HCT116 (cell line): ENCODE measurements around the gene KMT5C. TPM values are rescaled to one million over a fixed set of nuclear protein-coding genes. Genes with fewer than 3 reads are reported as not detected.

Source experiments
- ATAC-seq: fragments of 200-7000 bp; cut with Tn5 transposase; 2 replicates; pipeline ENCODE4 v1.9.1; 2020; ENCODE audit warnings: mild to moderate bottlenecking, moderate library complexity
- BruUV-seq: library from RNA; stranded (reverse); fragments of 400-500 nt; replicated peaks from 2 replicates; lab custom pipeline; 2021; lab: Mats Ljungman, UMichigan
- CTCF ChIA-PET: fragments of 300-600 bp; sonication (Branson Sonifier 250); formaldehyde crosslinking; loops from one replicate; lab custom pipeline; 2021; ENCODE audit warnings: antibody characterized with exemption; lab: Charles Lee
- POLR2A ChIA-PET: fragments of 300-600, 350-600 bp; sonication (Branson Sonifier 250); formaldehyde crosslinking; loops from one replicate; lab custom pipeline; 2021; ENCODE audit warnings: antibody characterized with exemption; lab: Charles Lee
- RAD21 ChIA-PET, 2 experiments: fragments of 300-600 bp; sonication (Branson Sonifier 250); formaldehyde crosslinking; loops; one replicate each; lab custom pipeline; 2023; ENCODE audit warnings: low total read pairs in 2 of 2; ENCODE audit not compliant: uncharacterized antibody in 2 of 2, unreplicated experiment in 2 of 2, low non-redundant PET in 1 of 2; lab: Charles Lee
- DNase-seq: peaks from one replicate; pipeline ENCODE4 v3.0.0-alpha.2; 2010; ENCODE audit warnings: low read depth, low spot score
- H2AFZ ChIP-seq: fragments of 200-600 bp; shearing (Covaris generic), sonication (generic); 2 replicates; pipeline ENCODE4 v1.6.1; 2017; ENCODE audit warnings: low read depth, mixed run types, mixed read lengths, antibody characterized with exemption, low read length; ENCODE audit not compliant: poor library complexity, severe bottlenecking
- H3K27ac ChIP-seq: 2 replicates; pipeline ENCODE4 v1.5.1; 2012; ENCODE audit warnings: low read depth, low read length
- H3K27me3 ChIP-seq: fragments of 200-600 bp; sonication (generic); 2 replicates; pipeline ENCODE4 v1.6.1; 2016; ENCODE audit warnings: mixed run types, low read length, mixed read lengths; ENCODE audit not compliant: insufficient read depth
- H3K36me3 ChIP-seq, 2 experiments: fragments of 200-500 bp in 1 of 2; fragments of 200-600 bp in 1 of 2; sonication (Bioruptor generic) in 1 of 2; sonication (generic) in 1 of 2; 2 replicates each; pipeline versions ENCODE4 v1.5.1 to v1.6.1; 2014 to 2016; ENCODE audit warnings: low read length in 2 of 2, inconsistent platforms in 1 of 2, mixed read lengths in 1 of 2, mixed run types in 1 of 2; ENCODE audit not compliant: insufficient read depth in 2 of 2, control insufficient read depth in 1 of 2
- H3K4me1 ChIP-seq, 2 experiments: fragments of 200-600 bp in 1 of 2; sonication (generic) in 1 of 2; 2 replicates each; pipeline versions ENCODE4 v1.5.1 to v1.6.1; 2012 to 2017; ENCODE audit warnings: low read length in 2 of 2, inconsistent platforms in 1 of 2, mild to moderate bottlenecking in 1 of 2, mixed read lengths in 1 of 2, mixed run types in 1 of 2, moderate library complexity in 1 of 2; ENCODE audit not compliant: insufficient read depth in 2 of 2, control insufficient read depth in 1 of 2
- H3K4me2 ChIP-seq: fragments of 200-600 bp; sonication (generic); 2 replicates; pipeline ENCODE4 v1.6.1; 2017; ENCODE audit warnings: mixed run types, low read length, mixed read lengths
- H3K4me3 ChIP-seq, 2 experiments: fragments of 200-600 bp in 1 of 2; sonication (generic) in 1 of 2; replicated peaks in 1 of 2; 2 replicates each; pipeline ENCODE4 v1.5.1; 2011 to 2016; ENCODE audit warnings: low read length in 2 of 2, control low read depth in 1 of 2, low read depth in 1 of 2, mild to moderate bottlenecking in 1 of 2, mixed read lengths in 1 of 2, mixed run types in 1 of 2
- H3K79me2 ChIP-seq: fragments of 200-600 bp; sonication (generic); 2 replicates; pipeline ENCODE4 v1.6.1; 2017; ENCODE audit warnings: mild to moderate bottlenecking, mixed run types, low read length, moderate library complexity, mixed read lengths; ENCODE audit not compliant: insufficient read depth
- H3K9ac ChIP-seq: fragments of 200-600 bp; sonication (generic); 2 replicates; pipeline ENCODE4 v1.6.1; 2016; ENCODE audit warnings: low read length, mixed read lengths
- H3K9me2 ChIP-seq: fragments of 200-600 bp; sonication (generic), shearing (Covaris generic); 2 replicates; pipeline ENCODE4 v1.6.1; 2017; ENCODE audit warnings: mixed run types, mild to moderate bottlenecking, moderate library complexity; ENCODE audit not compliant: insufficient read depth
- H3K9me3 ChIP-seq, 2 experiments: fragments of 200-500 bp in 1 of 2; fragments of 200-600 bp in 1 of 2; sonication (Bioruptor generic) in 1 of 2; sonication (generic) in 1 of 2; 2 replicates each; pipeline ENCODE4 v1.6.1; 2014 to 2017; ENCODE audit warnings: low read length in 2 of 2, mixed read lengths in 2 of 2, inconsistent platforms in 1 of 2, low read depth in 1 of 2, mild to moderate bottlenecking in 1 of 2, mixed run types in 1 of 2, moderate library complexity in 1 of 2; ENCODE audit not compliant: control insufficient read depth in 1 of 2, insufficient read depth in 1 of 2
- H4K20me1 ChIP-seq: fragments of 200-600 bp; sonication (generic), shearing (Covaris generic); 2 replicates; pipeline ENCODE4 v1.6.1; 2017; ENCODE audit warnings: mixed run types, mild to moderate bottlenecking, moderate library complexity; ENCODE audit not compliant: insufficient read depth
- CBX3 ChIP-seq: IDR thresholded peaks from 2 replicates; pipeline ENCODE4 v1.6.1; 2012; ENCODE audit warnings: low read depth
- EGR1 ChIP-seq: IDR thresholded peaks from 2 replicates; pipeline ENCODE4 v1.6.1; 2012; ENCODE audit warnings: low read depth
- ELF1 ChIP-seq: IDR thresholded peaks from 2 replicates; pipeline ENCODE4 v1.6.1; 2012; ENCODE audit warnings: low read depth, borderline replicate concordance
- EZH2phosphoT487 ChIP-seq: fragments of 200-600 bp; IDR thresholded peaks from 2 replicates; pipeline ENCODE4 v1.6.1; 2018; ENCODE audit warnings: antibody characterized with exemption, borderline replicate concordance
- FOSL1 ChIP-seq: IDR thresholded peaks from 2 replicates; pipeline ENCODE4 v1.6.1; 2012; ENCODE audit warnings: low read depth
- POLR2AphosphoS5 ChIP-seq: IDR thresholded peaks from 2 replicates; pipeline ENCODE4 v1.6.1; 2011; ENCODE audit warnings: mild to moderate bottlenecking, low read depth, low read length, moderate library complexity
- RAD21 ChIP-seq: IDR thresholded peaks from 2 replicates; pipeline ENCODE4 v1.6.1; 2012; ENCODE audit warnings: low read depth, mild to moderate bottlenecking
- REST ChIP-seq: IDR thresholded peaks from 2 replicates; pipeline ENCODE4 v1.6.1; 2012; ENCODE audit warnings: low read depth
- SRF ChIP-seq: IDR thresholded peaks from 2 replicates; pipeline ENCODE4 v1.6.1; 2012; ENCODE audit warnings: low read depth
- TCF7L2 ChIP-seq: IDR thresholded peaks from 2 replicates; pipeline ENCODE4 v1.7.0; 2011; ENCODE audit warnings: borderline replicate concordance, inconsistent platforms; ENCODE audit not compliant: insufficient read depth, insufficient read length; ENCODE audit errors: extremely low read depth
- YY1 ChIP-seq: IDR thresholded peaks from 2 replicates; pipeline ENCODE4 v1.6.1; 2011; ENCODE audit warnings: low read length, low read depth, moderate library complexity, mild to moderate bottlenecking; ENCODE audit not compliant: insufficient replicate concordance; ENCODE audit errors: extremely low read depth
- ZBTB33 ChIP-seq: IDR thresholded peaks from 2 replicates; pipeline ENCODE4 v1.6.1; 2011; ENCODE audit warnings: mild to moderate bottlenecking, low read length, moderate library complexity; ENCODE audit not compliant: insufficient replicate concordance; ENCODE audit errors: extremely low read depth
- ZFX ChIP-seq: fragments of 450-650 bp; IDR thresholded peaks from 2 replicates; pipeline ENCODE4 v1.6.1; 2017
- intact Hi-C: fragments of 100-400 bp; cut with micrococcal nuclease; formaldehyde crosslinking; loops from 2 replicates; pipeline ENCODE4 v1.10.0; 2022
- total RNA-seq: library from RNA; stranded (reverse); gene quantifications from one replicate; pipeline ENCODE4 v1.2.1, GENCODE V29; 2021; ENCODE audit not compliant: unreplicated experiment

KMT5C gene
- total RNA-seq, 1 experiment from 2014 or later: 27.5 TPM

DNA sequence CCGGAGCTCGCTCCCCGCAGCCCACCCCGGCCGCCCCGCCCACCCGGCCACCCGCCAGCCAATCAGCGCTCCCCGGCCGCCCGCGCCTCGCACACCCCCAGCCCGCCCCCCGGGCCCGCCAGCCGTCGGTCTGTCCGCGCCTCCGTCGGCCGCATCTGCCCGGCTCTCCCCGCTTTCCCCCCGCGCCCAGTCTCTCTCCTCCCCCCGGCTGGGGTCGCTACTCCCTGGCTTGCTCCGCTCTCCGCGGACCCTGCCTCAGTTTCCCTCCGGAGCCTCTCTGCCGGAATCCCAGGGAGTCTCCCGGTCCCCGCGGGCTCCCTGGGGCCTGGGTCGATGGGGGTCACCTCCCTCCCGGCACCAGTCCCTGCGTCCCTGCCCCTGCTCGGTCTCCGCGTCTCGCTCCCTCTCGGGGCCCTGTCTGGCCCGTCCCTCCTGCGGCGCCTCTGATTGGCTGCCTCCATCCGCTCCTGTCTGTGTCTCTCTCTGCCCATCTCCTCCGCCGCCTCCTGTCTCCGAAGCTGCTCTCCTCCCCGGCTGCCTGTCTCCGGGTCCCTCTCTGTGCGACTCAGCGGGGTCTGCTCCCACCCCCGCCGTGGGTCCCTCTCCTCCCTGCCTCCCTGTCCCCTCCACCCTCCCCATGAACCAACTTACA lies 30.1 kb downstream of the KMT5C start:
- POLR2A ChIA-PET: interaction anchor here (1.9 to 2.1 kb wide), 2 partner anchors 20 to 31 kb away, joined by 6 to 7 read pairs; partner anchors contain the start of gene KMT5C
- ATAC-seq (peak; percentile 71), DNase-seq (no peak)
- TF ChIP-seq POLR2AphosphoS5: no peak
- no peak for TF ChIP-seq FOSL1
- no peak for TF ChIP-seq ZFX
- TF ChIP-seq REST: no peak
- TF ChIP-seq ELF1: no peak
- TF ChIP-seq YY1: no peak
- TF ChIP-seq SRF: no peak
- TF ChIP-seq TCF7L2: no peak
- TF ChIP-seq EGR1: no peak
- no peak for TF ChIP-seq CBX3
- no peak for TF ChIP-seq RAD21
- TF ChIP-seq ZBTB33: no peak
- TF ChIP-seq EZH2phosphoT487: no peak
- no TSS peak for BruUV-seq
- peak overlapping the region; percentile 94 for H3K4me2 ChIP-seq
- H3K27ac ChIP-seq: no peak overlapping the region
- H3K9ac ChIP-seq: peak overlapping the region; percentile 41
- no peaks in the 10 kb centered on the region for H3K9me3 ChIP-seq
- peaks cover 13 to 41% of the 10 kb centered on the region in 2 experiments; a peak in 3 of 4 replicates for H3K4me1 ChIP-seq
- RAD21 ChIA-PET: no interaction called here
- no peaks in the 10 kb centered on the region for H3K27me3 ChIP-seq
- H3K4me3 ChIP-seq: peak overlapping the region; percentile 52 to 63
- H4K20me1 ChIP-seq: no peaks in the 10 kb centered on the region
- H3K79me2 ChIP-seq: no peaks in the 10 kb centered on the region
- H2AFZ ChIP-seq: no peak overlapping the region
- CTCF ChIA-PET: no interaction called here
- intact Hi-C loops: no loop called here
- H3K9me2 ChIP-seq: no peaks in the 10 kb centered on the region
- no peaks in the 10 kb centered on the region for H3K36me3 ChIP-seq
